ENCODE measurements around the gene PSMB11.

Gene PSMB11

DNA sequence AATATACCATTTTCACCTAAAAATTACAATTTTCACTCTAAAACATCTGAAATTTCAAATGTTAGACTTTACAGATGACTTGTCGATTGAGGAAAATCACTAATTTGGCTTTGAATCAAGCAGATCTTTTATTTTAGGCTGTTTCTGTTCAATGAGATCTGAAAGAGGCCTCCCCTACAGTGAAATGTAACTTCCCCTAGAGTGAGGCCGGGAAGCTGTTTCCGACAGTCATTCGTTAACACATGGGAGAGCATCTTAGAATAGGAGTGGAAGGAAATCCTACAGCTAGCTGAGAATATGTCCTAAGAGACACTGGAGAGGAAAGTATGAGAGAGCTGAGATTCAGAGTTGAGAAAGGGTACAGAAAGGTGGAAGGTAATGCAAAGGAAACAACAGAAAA, 26.4 kb upstream of the PSMB11 start:
- TF ChIP-seq SIN3A (IDR thresholded peaks at IDR 0.05; ENCODE audit: borderline replicate concordance, insufficient read depth, low read length) (no peak), TAF1 (IDR thresholded peaks at IDR 0.05; ENCODE audit: borderline replicate concordance, insufficient read depth, low read length) (no peak), POLR2AphosphoS5 (IDR thresholded peaks at IDR 0.05; ENCODE audit: low read depth, low read length) (no peak), FOXP2 (optimal IDR thresholded peaks at IDR 0.05; ENCODE audit: borderline replicate concordance, extremely low read depth, extremely low read length, insufficient read depth) (no peak)
- TF ChIP-seq, protein P1, sequence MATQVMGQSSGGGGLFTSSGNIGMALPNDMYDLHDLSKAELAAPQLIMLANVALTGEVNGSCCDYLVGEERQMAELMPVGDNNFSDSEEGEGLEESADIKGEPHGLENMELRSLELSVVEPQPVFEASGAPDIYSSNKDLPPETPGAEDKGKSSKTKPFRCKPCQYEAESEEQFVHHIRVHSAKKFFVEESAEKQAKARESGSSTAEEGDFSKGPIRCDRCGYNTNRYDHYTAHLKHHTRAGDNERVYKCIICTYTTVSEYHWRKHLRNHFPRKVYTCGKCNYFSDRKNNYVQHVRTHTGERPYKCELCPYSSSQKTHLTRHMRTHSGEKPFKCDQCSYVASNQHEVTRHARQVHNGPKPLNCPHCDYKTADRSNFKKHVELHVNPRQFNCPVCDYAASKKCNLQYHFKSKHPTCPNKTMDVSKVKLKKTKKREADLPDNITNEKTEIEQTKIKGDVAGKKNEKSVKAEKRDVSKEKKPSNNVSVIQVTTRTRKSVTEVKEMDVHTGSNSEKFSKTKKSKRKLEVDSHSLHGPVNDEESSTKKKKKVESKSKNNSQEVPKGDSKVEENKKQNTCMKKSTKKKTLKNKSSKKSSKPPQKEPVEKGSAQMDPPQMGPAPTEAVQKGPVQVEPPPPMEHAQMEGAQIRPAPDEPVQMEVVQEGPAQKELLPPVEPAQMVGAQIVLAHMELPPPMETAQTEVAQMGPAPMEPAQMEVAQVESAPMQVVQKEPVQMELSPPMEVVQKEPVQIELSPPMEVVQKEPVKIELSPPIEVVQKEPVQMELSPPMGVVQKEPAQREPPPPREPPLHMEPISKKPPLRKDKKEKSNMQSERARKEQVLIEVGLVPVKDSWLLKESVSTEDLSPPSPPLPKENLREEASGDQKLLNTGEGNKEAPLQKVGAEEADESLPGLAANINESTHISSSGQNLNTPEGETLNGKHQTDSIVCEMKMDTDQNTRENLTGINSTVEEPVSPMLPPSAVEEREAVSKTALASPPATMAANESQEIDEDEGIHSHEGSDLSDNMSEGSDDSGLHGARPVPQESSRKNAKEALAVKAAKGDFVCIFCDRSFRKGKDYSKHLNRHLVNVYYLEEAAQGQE (IDR thresholded peaks at IDR 0.05; ENCODE audit: insufficient read depth in 1 of 2, low read depth in 2 of 2, low read length in 2 of 2), result no peak

DNA sequence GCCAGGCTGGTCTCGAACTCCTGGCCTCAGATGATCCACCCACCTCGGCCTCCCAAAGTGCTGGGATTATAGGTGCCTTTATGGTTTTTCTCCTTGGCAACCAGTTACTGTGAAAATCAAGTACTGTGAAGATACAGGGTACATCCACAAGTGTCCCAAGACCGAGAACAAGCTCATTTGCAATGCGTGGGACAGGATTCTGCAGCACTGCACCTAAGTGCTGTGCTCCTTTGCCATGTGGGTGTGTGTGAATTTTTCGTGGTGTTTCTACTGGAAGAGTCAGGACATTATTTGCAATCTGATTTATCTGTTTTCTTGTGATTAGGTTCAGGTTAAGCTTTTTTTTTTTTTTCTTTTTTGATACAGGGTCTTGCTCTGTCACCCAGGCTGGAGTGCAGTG, 24.9 kb upstream of the PSMB11 start:
- no peak for TF ChIP-seq FOXP2 (optimal IDR thresholded peaks at IDR 0.05; ENCODE audit: borderline replicate concordance, extremely low read depth, extremely low read length, insufficient read depth)
- TF ChIP-seq, protein P1 (IDR thresholded peaks at IDR 0.05; ENCODE audit: insufficient read depth in 1 of 2, low read depth in 2 of 2, low read length in 2 of 2), result no peak
- no peak for TF ChIP-seq TAF1 (IDR thresholded peaks at IDR 0.05; ENCODE audit: borderline replicate concordance, insufficient read depth, low read length)
- no peak for TF ChIP-seq SIN3A (IDR thresholded peaks at IDR 0.05; ENCODE audit: borderline replicate concordance, insufficient read depth, low read length)
- TF ChIP-seq POLR2AphosphoS5 (IDR thresholded peaks at IDR 0.05; ENCODE audit: low read depth, low read length), result no peak

DNA sequence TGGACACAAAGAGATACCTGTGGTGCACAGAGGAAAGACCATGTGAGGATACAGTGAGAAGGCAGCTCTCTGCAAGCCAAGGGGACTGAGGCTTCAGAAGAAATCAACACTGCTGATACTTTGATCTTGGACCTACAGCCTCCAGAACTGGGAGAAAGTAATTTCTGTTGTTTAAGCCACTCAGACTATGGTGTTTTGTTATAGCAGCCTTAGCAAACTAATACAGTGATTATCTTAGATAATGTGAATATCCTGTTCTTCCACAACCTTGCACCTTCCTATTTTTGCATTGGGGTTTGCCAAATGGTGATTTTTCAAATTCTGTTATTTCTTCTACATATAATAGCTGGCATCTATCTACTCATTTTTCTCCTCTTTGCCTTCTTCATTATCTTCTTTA, 23.9 kb upstream of the PSMB11 start:
- TF ChIP-seq, protein P1 (IDR thresholded peaks at IDR 0.05; ENCODE audit: insufficient read depth in 1 of 2, low read depth in 2 of 2, low read length in 2 of 2), result no peak
- TF ChIP-seq FOXP2 (optimal IDR thresholded peaks at IDR 0.05; ENCODE audit: borderline replicate concordance, extremely low read depth, extremely low read length, insufficient read depth) (no peak), SIN3A (IDR thresholded peaks at IDR 0.05; ENCODE audit: borderline replicate concordance, insufficient read depth, low read length) (no peak), TAF1 (IDR thresholded peaks at IDR 0.05; ENCODE audit: borderline replicate concordance, insufficient read depth, low read length) (no peak), POLR2AphosphoS5 (IDR thresholded peaks at IDR 0.05; ENCODE audit: low read depth, low read length) (no peak)

DNA sequence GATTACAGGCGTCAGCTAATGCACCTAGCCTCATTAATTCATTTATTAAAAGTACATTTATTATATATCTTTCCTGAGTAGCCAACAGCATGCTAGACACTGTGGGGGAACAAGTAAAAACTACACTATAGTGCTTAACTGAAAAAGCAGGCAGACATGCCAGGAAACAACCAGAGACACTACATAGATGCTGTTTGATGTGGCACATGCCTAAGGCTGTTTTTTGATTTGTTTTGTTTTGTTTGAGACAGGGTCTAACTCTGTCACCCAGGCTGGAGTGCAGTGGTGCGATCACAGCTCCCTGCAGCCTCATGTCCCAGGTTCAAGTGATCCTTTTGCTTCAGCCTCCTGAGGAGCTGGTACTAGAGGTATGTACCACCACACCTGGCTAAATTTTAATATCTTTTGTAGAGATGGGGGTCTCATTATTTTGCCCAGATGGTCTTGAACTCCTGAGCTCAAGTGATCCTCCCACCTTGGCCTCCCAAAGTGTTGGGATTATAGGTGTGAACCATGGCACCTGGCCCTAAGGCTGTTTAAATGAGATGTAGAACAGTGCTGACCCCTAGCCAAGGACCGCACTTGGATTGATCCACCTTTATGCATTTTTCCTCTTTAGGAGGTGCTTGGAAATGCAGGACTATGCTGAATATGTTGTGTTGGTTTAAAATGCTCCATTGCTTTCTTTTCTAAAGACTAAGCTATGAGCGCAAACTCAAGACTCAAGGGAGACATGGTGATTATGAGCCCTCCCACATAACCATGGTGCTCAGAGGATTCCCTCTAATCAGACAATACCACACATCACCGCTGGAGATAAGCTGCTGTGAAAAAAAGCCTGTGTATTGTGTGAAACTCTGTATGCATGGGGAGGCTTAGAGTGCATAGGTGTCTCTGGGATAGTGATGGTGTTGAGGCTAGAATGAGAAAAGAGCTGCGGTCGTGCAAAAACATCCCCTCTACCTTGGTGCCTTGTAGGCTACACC, 21.6 kb upstream of the PSMB11 start:
- TF ChIP-seq TAF1 (IDR thresholded peaks at IDR 0.05; ENCODE audit: borderline replicate concordance, insufficient read depth, low read length), result no peak
- TF ChIP-seq SIN3A (IDR thresholded peaks at IDR 0.05; ENCODE audit: borderline replicate concordance, insufficient read depth, low read length), result no peak
- TF ChIP-seq POLR2AphosphoS5 (IDR thresholded peaks at IDR 0.05; ENCODE audit: low read depth, low read length), result no peak
- TF ChIP-seq, protein P1 (IDR thresholded peaks at IDR 0.05; ENCODE audit: insufficient read depth in 1 of 2, low read depth in 2 of 2, low read length in 2 of 2), result no peak
- TF ChIP-seq FOXP2 (optimal IDR thresholded peaks at IDR 0.05; ENCODE audit: borderline replicate concordance, extremely low read depth, extremely low read length, insufficient read depth), result no peak
